OCI-LY3 (cell line): ENCODE measurements around the gene SNCAIP.

ENCODE experiments used
- EZH2phosphoT487 ChIP-seq: fragments of 200-600 bp; shearing (Covaris generic); IDR thresholded peaks from 2 replicates; pipeline ENCODE4 v1.6.1; 2018; ENCODE audit warnings: antibody characterized with exemption, mixed run types, low read depth
- TF ChIP-seq, protein P1 (sequence below): fragments of 200-600, 300-600 bp; sonication (generic); IDR thresholded peaks from 2 replicates; pipeline ENCODE4 v1.5.1; 2014; ENCODE audit warnings: antibody characterized with exemption, low read length, low read depth

DNA sequence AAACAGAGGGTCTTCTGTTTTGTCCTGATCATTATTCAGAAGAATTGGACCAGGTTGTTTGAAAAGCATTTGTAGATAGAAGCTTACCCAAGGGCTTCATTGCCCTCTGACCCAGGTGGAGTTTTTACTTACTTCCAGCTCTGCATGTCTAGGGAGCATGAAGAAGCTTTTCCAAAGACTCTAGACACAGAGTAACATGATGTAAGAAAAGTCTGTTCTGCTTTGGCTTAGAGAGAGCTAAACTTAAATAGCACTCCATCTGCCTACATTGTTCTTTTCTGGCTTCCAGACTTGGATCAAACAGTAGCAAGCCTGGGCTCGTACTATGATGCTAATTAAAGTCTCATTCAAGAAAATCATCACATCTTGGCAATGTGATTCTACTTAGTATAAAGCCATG, 112.1 kb downstream of the SNCAIP start:
- TF ChIP-seq, protein P1, sequence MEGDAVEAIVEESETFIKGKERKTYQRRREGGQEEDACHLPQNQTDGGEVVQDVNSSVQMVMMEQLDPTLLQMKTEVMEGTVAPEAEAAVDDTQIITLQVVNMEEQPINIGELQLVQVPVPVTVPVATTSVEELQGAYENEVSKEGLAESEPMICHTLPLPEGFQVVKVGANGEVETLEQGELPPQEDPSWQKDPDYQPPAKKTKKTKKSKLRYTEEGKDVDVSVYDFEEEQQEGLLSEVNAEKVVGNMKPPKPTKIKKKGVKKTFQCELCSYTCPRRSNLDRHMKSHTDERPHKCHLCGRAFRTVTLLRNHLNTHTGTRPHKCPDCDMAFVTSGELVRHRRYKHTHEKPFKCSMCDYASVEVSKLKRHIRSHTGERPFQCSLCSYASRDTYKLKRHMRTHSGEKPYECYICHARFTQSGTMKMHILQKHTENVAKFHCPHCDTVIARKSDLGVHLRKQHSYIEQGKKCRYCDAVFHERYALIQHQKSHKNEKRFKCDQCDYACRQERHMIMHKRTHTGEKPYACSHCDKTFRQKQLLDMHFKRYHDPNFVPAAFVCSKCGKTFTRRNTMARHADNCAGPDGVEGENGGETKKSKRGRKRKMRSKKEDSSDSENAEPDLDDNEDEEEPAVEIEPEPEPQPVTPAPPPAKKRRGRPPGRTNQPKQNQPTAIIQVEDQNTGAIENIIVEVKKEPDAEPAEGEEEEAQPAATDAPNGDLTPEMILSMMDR: no peak
- TF ChIP-seq EZH2phosphoT487: no peak
